ENCODE measurements around the gene ZC3HAV1L.
"Not testable (repeated sequence)": the region's sequence is repeated elsewhere in the genome, so short reads cannot be mapped to it uniquely, and the experiment has no call there.

ZC3HAV1L gene

GRCh38 chr7:139011373-139011772 lies 24.5 kb downstream of the ZC3HAV1L start:
- no peak for DNase-seq

GRCh38 chr7:139004321-139005090 lies 31.3 kb downstream of the ZC3HAV1L start:
- DNase-seq: no peak

- DNase-seq: no peak
These were observed 36.4 kb downstream of the ZC3HAV1L start for GRCh38 chr7:138999414-138999813.

- DNase-seq: peak; percentile 62
These were observed 43.8 kb downstream of the ZC3HAV1L start for GRCh38 chr7:138992052-138992531.

GRCh38 chr7:138987686-138988085 lies 48.2 kb downstream of the ZC3HAV1L start:
- DNase-seq: no peak

GRCh38 chr7:138982204-138982623 lies 53.6 kb downstream of the ZC3HAV1L start:
- DNase-seq: no peak

- DNase-seq: peak; percentile 64
These were observed 54.3 kb downstream of the ZC3HAV1L start, which contains the start of gene KIAA1549 for GRCh38 chr7:138981332-138982203. Gene KIAA1549, minus strand, starts transcription at chr7:138981389. Its CDS starts 120 bp downstream, at chr7:138981269.

- DNase-seq: no peak
These were observed 55.1 kb downstream of the ZC3HAV1L start for GRCh38 chr7:138980563-138981291.

- no peak for DNase-seq
These were observed 55.8 kb downstream of the ZC3HAV1L start for GRCh38 chr7:138979988-138980562.

GRCh38 chr7:138979226-138979979 lies 56.4 kb downstream of the ZC3HAV1L start:
- peak; percentile 9 for DNase-seq

GRCh38 chr7:138978541-138979184 lies 57.2 kb downstream of the ZC3HAV1L start:
- DNase-seq: no peak

GRCh38 chr7:138976161-138976560 lies 59.7 kb downstream of the ZC3HAV1L start:
- DNase-seq: not testable (repeated sequence)

All from fibroblast of upper back skin (primary cell).